Stimulated activated CD4-positive, alpha-beta T cell treated with anti-CD3 and anti-CD28 coated beads, Interleukin-12 subunit alpha, Interleukin-12 subunit beta, amount 100 ng/mL, for 4 hours (primary cell): ENCODE results near the gene TRABD.

Experiments
- DNase-seq: peaks from one replicate; pipeline ENCODE4 v3.0.0-alpha.2; 2020

TRABD gene

GRCh38 chr22:50205781-50206569, 20.3 kb downstream of the TRABD start:
- DNase-seq = no peak

DNA sequence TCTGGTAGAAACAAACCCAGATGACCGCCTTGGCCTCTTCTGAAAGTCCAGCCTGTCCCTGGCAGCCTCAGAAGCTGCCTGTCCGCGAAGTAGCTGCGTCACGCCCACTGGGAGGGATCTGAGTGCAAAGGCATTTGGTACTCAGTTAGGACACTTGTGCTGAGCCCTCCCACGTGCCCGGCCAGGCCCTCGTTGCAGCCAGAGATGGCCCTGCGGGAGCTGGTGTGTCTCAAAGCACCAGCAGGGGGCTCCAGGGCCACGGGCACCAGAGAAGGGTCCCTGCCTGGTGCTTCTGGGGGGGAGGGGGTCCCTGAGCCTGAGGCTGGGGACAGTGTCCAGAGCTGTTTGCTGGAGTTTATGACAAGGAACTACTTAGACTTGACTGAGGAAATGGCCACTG, 20.9 kb downstream of the TRABD start:
- no peak for DNase-seq

- DNase-seq = no peak
Measured at GRCh38 chr22:50207383-50208140, 21.8 kb downstream of the TRABD start.

- DNase-seq = no peak
Measured at GRCh38 chr22:50208430-50208938, 22.8 kb downstream of the TRABD start.

GRCh38 chr22:50208939-50209892, 23.5 kb downstream of the TRABD start:
- DNase-seq = no peak

DNA sequence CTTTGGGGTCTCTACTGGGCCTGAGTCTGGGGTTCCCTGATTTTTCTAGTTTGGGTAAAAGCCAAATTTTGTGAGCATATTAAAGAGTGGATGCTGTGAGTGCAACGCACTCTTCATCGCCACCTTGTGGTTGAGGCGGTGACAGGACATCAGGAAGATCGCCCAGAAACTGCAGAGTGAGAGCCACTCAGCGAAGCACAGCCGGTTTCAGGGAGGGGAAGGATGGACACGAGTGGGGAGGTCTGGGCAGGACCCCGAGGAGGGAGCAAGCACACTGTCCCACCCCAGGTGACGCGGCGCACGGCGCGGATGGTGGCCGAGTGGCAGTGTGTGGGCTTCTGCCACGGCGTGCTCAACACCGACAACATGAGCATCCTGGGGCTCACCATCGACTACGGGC, 24.2 kb downstream of the TRABD start:
- DNase-seq = peak; percentile 62

DNA sequence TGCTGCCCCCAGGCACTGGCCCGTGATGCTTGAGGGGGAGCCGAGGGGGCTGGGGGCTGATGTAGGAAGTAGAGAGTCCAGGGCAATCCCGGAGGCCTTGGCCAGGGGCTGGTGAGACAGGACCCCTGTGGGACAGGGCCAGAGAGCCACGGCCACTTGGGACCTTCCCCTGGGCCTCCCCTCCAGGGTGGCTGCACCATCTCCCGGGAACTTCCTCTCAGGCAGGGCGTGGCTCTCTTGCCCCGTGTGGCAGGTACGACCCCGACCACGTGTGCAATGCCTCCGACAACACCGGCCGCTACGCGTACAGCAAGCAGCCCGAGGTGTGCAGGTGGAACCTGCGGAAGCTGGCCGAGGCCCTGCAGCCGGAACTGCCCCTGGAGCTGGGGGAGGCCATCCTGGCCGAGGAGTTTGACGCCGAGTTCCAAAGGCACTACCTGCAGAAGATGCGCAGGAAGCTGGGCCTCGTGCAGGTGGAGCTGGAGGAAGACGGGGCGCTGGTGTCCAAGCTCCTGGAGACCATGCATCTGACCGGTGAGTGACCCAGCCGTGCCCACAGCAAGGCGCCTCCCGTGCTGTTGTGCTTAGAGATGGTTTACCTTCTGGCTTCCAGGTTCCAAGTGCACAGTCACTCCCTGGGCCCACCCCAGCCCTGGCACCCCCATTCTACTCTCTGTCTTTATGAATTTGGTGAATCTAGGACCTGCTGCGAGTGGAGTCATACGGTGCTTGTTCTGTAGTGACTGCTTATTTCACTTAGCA, 24.8 kb downstream of the TRABD start:
- no peak for DNase-seq

DNA sequence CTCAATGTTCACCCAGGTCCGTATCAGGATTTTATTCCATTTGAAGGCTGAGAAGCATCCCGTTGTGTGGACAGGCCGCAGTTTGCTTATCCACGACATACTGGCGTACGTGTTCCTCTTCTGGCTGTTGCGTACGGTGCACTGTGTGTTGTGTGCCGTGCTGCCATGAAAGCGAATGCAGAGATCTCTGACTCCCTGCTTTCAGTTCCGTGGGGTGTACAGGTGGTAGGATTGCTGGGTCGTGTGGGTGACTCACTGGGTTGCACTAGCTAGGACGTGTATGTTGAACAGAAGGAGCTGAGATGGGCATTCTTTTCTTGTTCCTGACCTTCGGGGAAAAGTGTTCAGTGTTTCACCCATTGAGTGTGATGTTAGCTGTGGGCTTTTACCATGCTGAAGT, 25.4 kb downstream of the TRABD start:
- no peak for DNase-seq

DNA sequence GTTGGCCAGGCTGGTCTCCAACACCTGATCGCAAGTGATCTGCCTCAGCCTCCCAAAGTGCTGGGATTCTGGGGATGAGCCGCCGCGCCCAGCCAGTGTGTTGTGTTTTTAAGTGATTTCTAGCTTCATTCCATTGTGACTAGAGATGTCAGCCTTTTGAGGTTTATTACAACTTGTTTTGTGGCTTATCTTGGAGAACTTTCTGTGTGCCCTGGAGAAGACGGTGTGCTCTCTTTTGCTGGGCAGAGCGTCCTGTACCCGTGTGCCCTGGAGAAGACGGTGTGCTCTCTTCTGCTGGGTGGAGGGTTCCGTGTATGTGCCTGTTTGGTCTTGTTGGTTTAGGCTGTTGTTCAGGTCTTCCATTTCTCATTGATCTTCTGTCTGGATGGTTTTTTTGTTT, 27.6 kb downstream of the TRABD start:
- DNase-seq = no peak

GRCh38 chr22:50215297-50216054, 29.8 kb downstream of the TRABD start:
- DNase-seq = no peak

DNA sequence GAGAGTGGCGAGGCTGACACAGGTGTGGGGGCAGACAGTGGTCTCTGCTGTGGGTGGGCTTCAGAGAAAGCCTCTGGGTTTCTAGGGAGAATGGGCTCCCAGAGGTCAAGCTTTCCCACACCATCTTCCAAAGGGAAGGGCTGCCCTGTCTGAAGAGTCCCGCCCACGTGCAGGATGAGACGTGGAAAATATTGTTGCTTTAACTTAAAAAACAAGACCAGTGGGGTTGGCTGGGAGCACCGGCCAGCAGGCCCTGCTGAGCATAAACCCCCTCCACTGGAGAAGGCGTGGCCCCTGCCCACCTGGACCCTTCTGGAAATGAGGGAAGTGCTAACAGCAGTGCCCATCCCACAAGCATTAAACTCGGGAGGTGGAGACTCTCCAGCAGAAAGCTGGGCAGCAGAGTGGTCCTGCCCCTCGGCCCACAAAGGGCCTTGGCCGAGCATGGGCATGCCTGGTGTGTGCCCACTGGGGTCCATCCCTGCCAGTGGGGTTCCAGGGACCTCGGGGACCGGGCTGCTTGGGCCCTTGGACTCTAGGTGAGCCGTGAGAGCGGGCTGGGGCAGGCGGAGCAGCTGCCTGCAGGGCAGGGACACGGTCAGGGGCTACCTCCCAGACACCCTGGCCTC, 30.5 kb downstream of the TRABD start:
- no peak for DNase-seq

DNA sequence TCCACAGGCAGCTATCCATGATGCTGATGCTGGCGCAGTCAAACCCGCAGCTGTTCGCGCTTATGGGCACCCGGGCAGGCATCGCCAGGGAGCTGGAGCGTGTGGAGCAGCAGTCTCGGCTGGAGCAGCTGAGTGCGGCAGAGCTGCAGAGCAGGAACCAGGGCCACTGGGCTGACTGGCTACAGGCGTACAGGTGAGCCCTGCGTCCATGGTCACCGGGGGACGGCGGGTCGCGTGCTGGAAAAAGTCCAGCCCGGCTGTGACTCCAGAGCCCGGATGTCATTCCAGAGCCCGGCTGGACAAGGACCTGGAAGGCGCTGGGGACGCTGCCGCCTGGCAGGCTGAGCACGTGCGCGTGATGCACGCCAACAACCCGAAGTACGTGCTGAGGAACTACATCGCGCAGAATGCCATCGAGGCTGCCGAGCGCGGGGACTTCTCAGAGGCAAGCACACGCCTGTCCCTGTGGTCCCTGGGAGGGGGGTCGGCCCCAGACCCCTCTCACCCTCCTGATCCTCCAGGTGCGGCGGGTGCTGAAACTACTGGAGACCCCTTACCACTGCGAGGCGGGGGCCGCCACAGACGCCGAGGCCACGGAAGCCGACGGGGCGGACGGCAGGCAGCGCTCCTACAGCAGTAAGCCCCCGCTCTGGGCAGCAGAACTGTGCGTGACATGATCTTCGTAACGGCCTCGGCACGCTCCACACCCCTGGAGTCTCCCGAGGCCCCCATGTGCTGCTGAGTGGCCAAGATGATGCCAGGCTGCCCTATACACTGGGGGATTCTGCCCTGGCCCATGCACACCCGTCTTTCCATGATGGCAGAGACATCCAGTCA, 31.2 kb downstream of the TRABD start:
- DNase-seq = no peak

- DNase-seq = no peak
Measured at GRCh38 chr22:50217543-50218152, 31.9 kb downstream of the TRABD start.

DNA sequence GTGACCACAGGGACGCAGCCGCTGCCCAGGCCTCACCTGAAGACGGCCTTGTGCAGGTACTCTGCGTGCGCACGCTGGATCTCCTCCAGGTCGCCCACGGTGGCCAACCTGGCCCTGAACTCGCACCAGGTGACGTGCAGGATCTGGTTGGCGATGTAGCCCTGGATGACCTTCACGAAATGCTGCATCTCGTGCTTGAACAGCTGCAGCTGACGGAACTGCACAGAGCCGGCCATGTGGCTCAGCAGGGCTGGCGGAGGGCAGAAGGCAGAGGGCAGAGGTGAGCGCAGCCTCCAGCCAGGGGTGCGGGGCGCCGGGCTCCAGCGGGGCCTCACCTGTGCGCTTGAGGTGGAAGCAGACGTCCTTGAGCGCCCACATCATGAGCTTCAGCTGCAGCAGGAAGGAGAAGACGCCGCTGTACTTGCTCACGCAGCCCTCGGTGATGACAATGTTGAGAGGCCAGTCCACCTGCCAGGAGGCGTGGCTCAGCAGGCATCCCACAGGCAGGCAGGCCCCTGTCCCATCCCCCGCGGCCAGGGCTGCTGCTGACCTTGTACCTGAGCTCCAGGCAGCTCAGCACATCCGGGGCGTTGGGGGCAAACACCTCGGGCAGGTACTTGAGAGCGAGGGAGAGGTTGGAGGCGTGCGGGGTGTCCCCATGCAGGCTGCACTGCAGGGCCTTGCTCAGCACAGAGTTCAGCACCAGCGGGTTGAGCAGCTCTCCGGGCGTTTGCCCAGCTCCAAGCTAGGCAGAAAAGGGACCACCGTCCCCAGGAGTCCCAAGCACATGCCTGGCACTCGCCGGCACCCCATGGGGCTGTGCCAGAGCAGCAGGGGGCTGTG, 32.7 kb downstream of the TRABD start:
- no peak for DNase-seq

DNA sequence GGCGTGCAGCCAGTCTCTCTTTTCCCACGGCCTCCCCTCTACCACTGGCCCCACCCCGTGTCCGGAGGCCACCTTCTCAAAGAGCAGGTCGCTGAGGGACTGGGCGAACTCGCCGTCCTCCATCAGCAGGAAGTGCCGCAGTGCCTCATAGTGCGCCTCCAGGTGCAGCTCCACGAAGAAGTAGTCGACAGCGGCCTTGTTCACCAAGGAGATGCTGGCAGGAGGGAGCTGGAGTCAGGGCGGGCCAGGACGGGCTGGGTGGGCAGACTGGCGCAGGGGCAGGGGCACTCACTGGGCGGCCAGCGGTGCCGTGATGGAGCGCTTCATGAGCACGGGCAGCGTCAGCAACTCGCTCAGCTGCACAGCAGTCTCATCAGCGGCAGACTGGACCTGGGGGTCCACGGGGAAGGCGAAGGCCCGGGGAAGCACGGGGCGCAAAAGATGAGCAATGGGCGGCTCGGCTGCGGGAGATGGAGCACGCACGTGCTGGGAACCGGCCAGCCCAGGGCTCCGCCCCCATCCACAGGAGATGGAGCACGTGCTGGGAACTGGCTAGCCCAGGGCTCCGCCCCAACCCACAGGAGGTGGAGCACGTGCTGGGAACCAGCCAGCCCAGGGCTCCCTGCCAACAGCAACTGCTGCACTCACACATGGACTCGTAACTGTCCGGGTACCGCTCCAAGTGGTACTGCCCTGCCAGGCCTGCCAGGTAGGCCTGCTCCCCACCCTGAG, 33.4 kb downstream of the TRABD start:
- no peak for DNase-seq

DNA sequence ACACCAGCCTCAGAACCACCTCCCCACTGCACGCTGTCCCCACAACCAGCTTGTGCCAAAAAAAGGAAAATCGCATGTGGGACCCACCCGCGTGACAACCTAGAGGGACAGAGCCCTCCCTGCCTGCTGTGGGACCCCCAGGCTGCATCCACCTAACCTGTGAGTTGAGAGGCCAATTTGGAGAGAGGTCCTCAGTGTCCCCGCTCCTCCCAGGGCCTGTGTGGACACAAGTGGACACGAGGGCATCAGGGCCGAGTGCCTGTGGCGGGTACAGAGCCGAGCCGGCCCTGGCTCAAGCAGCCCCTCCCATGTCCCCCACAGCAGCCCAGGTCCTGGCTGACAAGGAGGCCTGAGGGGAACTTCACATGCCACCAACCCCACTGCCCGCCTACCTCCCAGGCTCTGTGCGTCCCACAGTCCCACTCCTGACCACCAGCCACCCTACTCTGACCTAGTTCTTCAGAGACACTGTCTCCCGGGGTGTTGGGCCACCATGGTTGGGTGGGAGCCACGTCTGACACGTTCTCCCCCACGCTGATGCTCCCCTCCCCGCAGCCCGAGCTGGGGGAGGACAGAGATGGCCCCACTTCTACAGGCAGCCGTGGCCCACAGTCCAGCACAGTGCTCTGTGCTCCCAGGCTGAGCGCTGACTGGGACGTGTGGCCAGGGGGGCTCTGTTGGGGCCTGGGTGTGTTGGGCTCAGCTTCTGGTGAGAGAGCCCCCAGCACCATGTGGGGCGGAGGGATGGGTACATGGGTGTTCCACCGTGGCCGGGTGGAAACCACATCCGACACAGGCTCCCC, 34.3 kb downstream of the TRABD start:
- DNase-seq = no peak
